GM12873 (cell line): ENCODE results near the gene RARA.

Experiments
- CTCF ChIP-seq: IDR thresholded peaks from 2 replicates; pipeline ENCODE4 v1.5.1; 2012; ENCODE audit warnings: low read depth, mild to moderate bottlenecking, moderate library complexity, low read length, control low read depth; ENCODE audit not compliant: insufficient read depth; ENCODE audit errors: missing control alignments

The RARA gene

GRCh38 chr17:40309031-40309948 is at the start of gene RARA:
Gene RARA (plus strand): TSS chr17:40309180. CDS start chr17:40331219, 22,039 bp downstream.
- no peak for TF ChIP-seq CTCF

- TF ChIP-seq CTCF: no peak
Observed at GRCh38 chr17:40259505-40259904, 49.5 kb upstream of the RARA start.

GRCh38 chr17:40260528-40260927 is 48.5 kb upstream of the RARA start:
- TF ChIP-seq CTCF: no peak

- no peak for TF ChIP-seq CTCF
Observed at GRCh38 chr17:40264458-40265185, 44.4 kb upstream of the RARA start.

- no peak for TF ChIP-seq CTCF
Observed at GRCh38 chr17:40265337-40265736, 43.6 kb upstream of the RARA start.

- no peak for TF ChIP-seq CTCF
Observed at GRCh38 chr17:40266882-40267281, 42.1 kb upstream of the RARA start.

GRCh38 chr17:40268141-40268712 is 40.8 kb upstream of the RARA start:
- no peak for TF ChIP-seq CTCF
